ENCODE results near the gene TNFRSF8.

DNA sequence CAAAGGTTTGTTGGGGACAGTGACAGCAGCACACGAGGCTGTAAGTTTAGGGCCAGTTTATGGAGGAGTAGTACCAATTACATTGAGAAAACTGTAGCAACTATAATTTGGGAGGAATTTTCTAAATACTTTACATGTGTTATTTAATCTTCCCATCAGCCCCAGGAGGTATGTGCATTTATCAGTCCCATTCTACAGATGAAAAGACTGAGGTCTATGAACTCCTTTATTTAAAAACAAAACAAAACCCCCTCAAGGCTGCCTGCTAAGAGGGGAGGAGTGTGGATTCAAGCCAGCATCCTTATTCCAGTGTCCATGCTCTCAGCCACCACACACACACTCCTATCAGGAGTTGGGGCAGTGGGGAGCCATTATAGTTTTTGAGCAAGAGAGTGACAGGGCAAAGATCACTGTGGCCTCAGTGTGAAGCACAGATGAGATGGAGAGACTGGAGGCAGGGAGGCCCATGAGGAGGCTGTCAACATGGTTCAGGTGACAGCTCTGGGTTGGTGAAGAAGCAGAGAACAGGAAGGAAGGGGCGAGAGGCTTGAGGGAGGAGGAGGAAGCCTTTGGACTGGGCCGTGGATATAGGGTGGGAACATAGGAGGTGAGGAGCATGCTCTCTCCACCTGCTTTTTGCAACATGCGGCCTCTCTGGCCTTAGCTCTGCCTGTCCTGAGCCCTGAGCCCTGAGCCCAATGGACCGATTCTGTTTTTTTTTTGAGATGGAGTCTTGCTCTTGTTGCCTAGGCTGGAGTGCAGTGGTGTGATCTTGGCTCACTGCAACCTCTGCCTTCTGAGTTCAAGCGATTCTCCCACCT, 113.4 kb downstream of the TNFRSF8 start:
- TF ChIP-seq, protein P1, sequence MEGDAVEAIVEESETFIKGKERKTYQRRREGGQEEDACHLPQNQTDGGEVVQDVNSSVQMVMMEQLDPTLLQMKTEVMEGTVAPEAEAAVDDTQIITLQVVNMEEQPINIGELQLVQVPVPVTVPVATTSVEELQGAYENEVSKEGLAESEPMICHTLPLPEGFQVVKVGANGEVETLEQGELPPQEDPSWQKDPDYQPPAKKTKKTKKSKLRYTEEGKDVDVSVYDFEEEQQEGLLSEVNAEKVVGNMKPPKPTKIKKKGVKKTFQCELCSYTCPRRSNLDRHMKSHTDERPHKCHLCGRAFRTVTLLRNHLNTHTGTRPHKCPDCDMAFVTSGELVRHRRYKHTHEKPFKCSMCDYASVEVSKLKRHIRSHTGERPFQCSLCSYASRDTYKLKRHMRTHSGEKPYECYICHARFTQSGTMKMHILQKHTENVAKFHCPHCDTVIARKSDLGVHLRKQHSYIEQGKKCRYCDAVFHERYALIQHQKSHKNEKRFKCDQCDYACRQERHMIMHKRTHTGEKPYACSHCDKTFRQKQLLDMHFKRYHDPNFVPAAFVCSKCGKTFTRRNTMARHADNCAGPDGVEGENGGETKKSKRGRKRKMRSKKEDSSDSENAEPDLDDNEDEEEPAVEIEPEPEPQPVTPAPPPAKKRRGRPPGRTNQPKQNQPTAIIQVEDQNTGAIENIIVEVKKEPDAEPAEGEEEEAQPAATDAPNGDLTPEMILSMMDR (IDR thresholded peaks at IDR 0.05) = no peak
- TF ChIP-seq POLR2A (IDR thresholded peaks at IDR 0.05) = no peak
